Retinal pigment epithelial cell (primary cell): Measurements from ENCODE around the gene CBLN3.

Experiments used
- DNase-seq: peaks from one replicate; pipeline ENCODE4 v3.0.0-alpha.2; 2010; ENCODE audit warnings: low read depth
- H3K4me3 ChIP-seq: 2 replicates; pipeline ENCODE4 v1.5.1; 2011; ENCODE audit warnings: mild to moderate bottlenecking, low read length, control low read depth, moderate library complexity
- TF ChIP-seq, protein P1 (sequence below): conservative IDR thresholded peaks from 2 replicates; pipeline ENCODE4 v1.5.1; 2011; ENCODE audit warnings: low read depth, low read length, control low read depth, inconsistent platforms

Gene CBLN3

DNA sequence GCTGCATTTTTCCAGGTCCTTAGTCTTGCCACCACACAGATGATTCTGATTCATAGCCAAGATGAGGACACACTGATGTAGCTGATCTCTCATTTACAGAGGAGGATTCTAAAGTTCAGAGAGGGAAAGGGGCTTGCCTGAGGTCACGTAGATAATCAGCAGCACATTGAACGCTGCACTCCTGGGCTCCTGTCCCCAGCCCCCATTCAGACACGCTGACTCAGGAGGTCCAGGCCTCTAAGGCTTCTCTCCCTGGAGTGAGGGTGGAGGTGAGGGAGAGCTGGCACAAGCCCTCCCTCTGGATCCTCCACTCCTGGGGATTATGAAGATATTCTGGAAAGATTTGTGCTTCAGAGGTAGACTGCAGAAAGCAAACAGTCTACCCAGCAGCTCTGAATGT is 51.1 kb downstream of the CBLN3 start:
- no peak overlapping the region for H3K4me3 ChIP-seq
- TF ChIP-seq, protein P1, sequence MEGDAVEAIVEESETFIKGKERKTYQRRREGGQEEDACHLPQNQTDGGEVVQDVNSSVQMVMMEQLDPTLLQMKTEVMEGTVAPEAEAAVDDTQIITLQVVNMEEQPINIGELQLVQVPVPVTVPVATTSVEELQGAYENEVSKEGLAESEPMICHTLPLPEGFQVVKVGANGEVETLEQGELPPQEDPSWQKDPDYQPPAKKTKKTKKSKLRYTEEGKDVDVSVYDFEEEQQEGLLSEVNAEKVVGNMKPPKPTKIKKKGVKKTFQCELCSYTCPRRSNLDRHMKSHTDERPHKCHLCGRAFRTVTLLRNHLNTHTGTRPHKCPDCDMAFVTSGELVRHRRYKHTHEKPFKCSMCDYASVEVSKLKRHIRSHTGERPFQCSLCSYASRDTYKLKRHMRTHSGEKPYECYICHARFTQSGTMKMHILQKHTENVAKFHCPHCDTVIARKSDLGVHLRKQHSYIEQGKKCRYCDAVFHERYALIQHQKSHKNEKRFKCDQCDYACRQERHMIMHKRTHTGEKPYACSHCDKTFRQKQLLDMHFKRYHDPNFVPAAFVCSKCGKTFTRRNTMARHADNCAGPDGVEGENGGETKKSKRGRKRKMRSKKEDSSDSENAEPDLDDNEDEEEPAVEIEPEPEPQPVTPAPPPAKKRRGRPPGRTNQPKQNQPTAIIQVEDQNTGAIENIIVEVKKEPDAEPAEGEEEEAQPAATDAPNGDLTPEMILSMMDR: no peak
- no peak for DNase-seq

DNA sequence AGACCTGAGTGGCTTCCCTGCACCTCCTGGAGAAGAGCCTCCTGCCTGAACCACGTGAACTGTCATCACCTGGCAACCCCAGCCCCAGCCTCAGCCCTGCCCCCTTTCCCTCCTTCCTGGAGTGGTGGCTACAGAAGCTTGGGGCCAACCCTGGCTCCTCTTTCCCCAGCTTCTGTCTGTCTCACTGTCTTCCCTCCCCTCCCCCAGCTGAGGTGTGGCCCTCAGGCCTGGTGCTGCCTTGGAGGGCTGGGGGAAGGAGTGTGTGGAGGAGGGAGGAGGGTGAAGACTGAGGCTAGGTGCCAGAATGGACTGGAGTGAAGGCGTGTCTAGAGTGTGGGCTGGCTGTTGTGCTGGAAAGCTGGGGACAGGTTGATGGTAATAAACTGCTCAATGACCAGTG is 51.8 kb downstream of the CBLN3 start:
- TF ChIP-seq, protein P1: no peak
- DNase-seq: no peak
- no peak overlapping the region for H3K4me3 ChIP-seq

DNA sequence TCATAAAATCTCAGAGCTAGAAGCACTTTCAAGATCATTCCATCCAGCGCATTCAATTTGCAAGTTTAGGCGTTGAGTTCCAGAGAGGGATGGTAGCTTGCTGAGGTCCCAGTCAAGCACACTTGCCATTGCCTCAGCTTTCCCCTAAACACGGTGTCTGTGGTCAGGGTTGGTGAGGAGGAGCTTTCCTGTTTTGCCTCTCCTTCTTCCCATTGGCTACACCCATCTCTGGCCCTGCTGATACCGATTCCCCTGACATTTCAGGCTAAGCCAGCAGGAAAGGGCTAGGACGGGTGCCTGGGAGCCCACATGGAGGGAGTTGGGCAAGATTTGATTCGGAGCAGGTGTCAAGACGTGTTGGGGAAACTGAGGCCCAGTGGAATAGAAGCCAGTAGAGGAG is 52.3 kb downstream of the CBLN3 start:
- DNase-seq: no peak
- TF ChIP-seq, protein P1: no peak
- H3K4me3 ChIP-seq: no peak overlapping the region
